ENCODE data around the gene POLE. TPM values are rescaled to one million over a fixed set of nuclear protein-coding genes. Genes with fewer than 3 reads are reported as not detected.

The POLE gene
- total RNA-seq, 1 experiment from 2014 or later, result 200 TPM

- Mint-ChIP-seq H3K27ac (ENCODE audit: unreplicated experiment) (no peak overlapping the region), H3K27me3 (ENCODE audit: unreplicated experiment) (peaks cover 86% of the 10 kb centered on the region), H3K4me1 (ENCODE audit: low read depth, unreplicated experiment) (peaks cover 15% of the 10 kb centered on the region), H3K36me3 (ENCODE audit: insufficient read depth, unreplicated experiment) (peaks cover 9% of the 10 kb centered on the region), H3K9me3 (ENCODE audit: low read depth, unreplicated experiment) (peaks cover 4% of the 10 kb centered on the region), H3K4me3 (ENCODE audit: low read depth, unreplicated experiment) (no peak overlapping the region)
- CTCF ChIA-PET, result interaction anchor here (1.4 kb wide), 1 partner anchor 31 kb away, joined by 4 read pairs; no protein-coding TSS in a partner anchor
- no peak for DNase-seq
- intact Hi-C loops (cut with micrococcal nuclease; ENCODE audit: unreplicated experiment), result no loop called here
- TF ChIP-seq, protein P1, sequence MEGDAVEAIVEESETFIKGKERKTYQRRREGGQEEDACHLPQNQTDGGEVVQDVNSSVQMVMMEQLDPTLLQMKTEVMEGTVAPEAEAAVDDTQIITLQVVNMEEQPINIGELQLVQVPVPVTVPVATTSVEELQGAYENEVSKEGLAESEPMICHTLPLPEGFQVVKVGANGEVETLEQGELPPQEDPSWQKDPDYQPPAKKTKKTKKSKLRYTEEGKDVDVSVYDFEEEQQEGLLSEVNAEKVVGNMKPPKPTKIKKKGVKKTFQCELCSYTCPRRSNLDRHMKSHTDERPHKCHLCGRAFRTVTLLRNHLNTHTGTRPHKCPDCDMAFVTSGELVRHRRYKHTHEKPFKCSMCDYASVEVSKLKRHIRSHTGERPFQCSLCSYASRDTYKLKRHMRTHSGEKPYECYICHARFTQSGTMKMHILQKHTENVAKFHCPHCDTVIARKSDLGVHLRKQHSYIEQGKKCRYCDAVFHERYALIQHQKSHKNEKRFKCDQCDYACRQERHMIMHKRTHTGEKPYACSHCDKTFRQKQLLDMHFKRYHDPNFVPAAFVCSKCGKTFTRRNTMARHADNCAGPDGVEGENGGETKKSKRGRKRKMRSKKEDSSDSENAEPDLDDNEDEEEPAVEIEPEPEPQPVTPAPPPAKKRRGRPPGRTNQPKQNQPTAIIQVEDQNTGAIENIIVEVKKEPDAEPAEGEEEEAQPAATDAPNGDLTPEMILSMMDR (IDR thresholded peaks at IDR 0.05; ENCODE audit: unreplicated experiment), result no peak
- BruUV-seq (replicated peaks), result no TSS peak
Measured at GRCh38 chr12:132592282-132592970, 94.7 kb downstream of the POLE start.

DNA sequence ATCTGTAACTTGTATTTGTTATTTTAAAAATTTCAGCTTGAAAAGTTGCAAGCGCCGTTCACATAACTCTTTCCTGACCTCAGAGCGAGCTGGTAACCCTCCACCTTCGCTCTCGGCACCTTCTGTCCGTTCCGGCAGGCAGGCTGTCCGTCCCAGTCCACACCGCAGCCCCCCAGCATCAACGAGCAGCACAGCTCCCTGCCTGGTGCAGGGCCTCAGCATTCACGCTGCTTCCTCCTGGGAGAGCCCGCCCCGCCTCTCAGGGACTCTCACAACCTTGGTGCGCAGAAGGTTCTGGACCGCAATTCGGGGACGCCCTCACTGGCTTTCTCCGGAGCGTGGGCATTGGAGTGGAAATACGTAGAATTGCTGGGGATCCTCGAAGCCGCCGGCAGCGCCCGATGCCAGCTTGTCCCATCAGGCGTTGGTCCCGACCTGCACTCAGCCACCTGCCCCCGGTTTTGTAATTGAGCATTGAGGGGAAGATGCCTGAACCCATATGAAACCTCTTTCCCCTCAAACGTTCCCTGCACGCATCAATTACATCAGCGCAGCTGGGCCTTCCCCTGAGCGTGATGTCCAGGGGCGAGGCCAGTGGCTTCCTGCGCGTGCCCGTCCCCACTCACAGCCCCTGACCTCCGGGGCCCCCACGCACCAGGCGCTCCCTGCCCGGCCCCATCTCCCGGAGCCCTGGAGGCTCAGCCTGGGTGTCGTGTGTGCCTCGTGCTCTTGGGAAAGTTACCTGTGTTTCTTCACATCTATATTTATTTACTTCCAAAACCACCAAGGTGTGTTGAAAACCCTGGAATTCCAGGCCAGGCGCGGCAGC lies 95.8 kb downstream of the POLE start:
- H3K27me3 Mint-ChIP-seq (ENCODE audit: unreplicated experiment), result peaks cover 75% of the 10 kb centered on the region
- H3K4me1 Mint-ChIP-seq (ENCODE audit: low read depth, unreplicated experiment), result peaks cover 12% of the 10 kb centered on the region
- CTCF ChIA-PET, result interaction anchor here (0.7 kb wide), 1 partner anchor 572 kb away, joined by 5 read pairs; no protein-coding TSS in a partner anchor
- TF ChIP-seq, protein P1 (IDR thresholded peaks at IDR 0.05; ENCODE audit: unreplicated experiment), result no peak
- H3K36me3 Mint-ChIP-seq (ENCODE audit: insufficient read depth, unreplicated experiment), result peaks cover 8% of the 10 kb centered on the region
- BruUV-seq (replicated peaks), result no TSS peak
- peaks cover 2% of the 10 kb centered on the region for H3K9me3 Mint-ChIP-seq (ENCODE audit: low read depth, unreplicated experiment)
- H3K27ac Mint-ChIP-seq (ENCODE audit: unreplicated experiment), result no peak overlapping the region
- DNase-seq, result no peak
- intact Hi-C loops (cut with micrococcal nuclease; ENCODE audit: unreplicated experiment), result no loop called here
- H3K4me3 Mint-ChIP-seq (ENCODE audit: low read depth, unreplicated experiment), result no peak overlapping the region

- no peak overlapping the region for H3K27ac Mint-ChIP-seq (ENCODE audit: unreplicated experiment)
- H3K36me3 Mint-ChIP-seq (ENCODE audit: insufficient read depth, unreplicated experiment), result peaks cover 12% of the 10 kb centered on the region
- CTCF ChIA-PET, result interaction anchor here (0.6 kb wide), 1 partner anchor 159 kb away, joined by 3 read pairs; no protein-coding TSS in a partner anchor
- peaks cover 7% of the 10 kb centered on the region for H3K4me1 Mint-ChIP-seq (ENCODE audit: low read depth, unreplicated experiment)
- TF ChIP-seq, protein P1 (IDR thresholded peaks at IDR 0.05; ENCODE audit: unreplicated experiment), result no peak
- H3K4me3 Mint-ChIP-seq (ENCODE audit: low read depth, unreplicated experiment), result no peak overlapping the region
- BruUV-seq (replicated peaks), result no TSS peak
- H3K9me3 Mint-ChIP-seq (ENCODE audit: low read depth, unreplicated experiment), result peaks cover 2% of the 10 kb centered on the region
- intact Hi-C loops (cut with micrococcal nuclease; ENCODE audit: unreplicated experiment), result no loop called here
- H3K27me3 Mint-ChIP-seq (ENCODE audit: unreplicated experiment), result peaks cover 54% of the 10 kb centered on the region
- no peak for DNase-seq
Measured at GRCh38 chr12:132588821-132589669, 98.1 kb downstream of the POLE start.

DNA sequence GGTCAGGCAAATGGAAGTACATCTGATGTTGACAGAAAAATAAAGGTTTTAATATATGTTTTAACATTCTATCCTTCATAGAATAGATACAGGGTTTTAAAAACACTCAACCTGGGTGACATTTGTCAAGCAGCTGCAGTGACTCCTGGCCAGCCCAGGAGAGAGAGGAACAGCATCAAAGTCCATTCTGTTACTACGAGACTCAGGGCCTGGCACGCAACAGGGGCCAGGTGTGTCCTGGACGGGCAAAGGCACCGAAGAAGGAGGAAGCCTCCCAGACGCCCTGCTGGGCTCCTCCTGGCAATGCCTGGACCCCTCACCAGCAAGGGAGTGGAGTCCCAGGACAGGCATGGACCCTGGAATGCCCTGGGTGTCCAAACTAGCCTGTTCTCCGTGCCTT lies 98.8 kb downstream of the POLE start:
- Mint-ChIP-seq H3K4me3 (ENCODE audit: low read depth, unreplicated experiment) (no peak overlapping the region), H3K4me1 (ENCODE audit: low read depth, unreplicated experiment) (peaks cover under 1% of the 10 kb centered on the region), H3K9me3 (ENCODE audit: low read depth, unreplicated experiment) (no peaks in the 10 kb centered on the region), H3K27ac (ENCODE audit: unreplicated experiment) (no peak overlapping the region), H3K27me3 (ENCODE audit: unreplicated experiment) (peaks cover 47% of the 10 kb centered on the region), H3K36me3 (ENCODE audit: insufficient read depth, unreplicated experiment) (peaks cover 11% of the 10 kb centered on the region)
- intact Hi-C loops (cut with micrococcal nuclease; ENCODE audit: unreplicated experiment), result no loop called here
- no peak for DNase-seq
- TF ChIP-seq, protein P1 (IDR thresholded peaks at IDR 0.05; ENCODE audit: unreplicated experiment), result no peak
- CTCF ChIA-PET, result no interaction called here
- no TSS peak for BruUV-seq (replicated peaks)

All from Calu3 (cell line).